SK-MEL-5 (cell line): ENCODE measurements around the gene PPP4R1. TPM values are rescaled to one million over a fixed set of nuclear protein-coding genes. Genes with fewer than 3 reads are reported as not detected.

Source experiments
- DNase-seq: peaks from one replicate; pipeline ENCODE4 v3.0.0-alpha.2; 2016; ENCODE audit warnings: low read depth, low spot score
- in situ Hi-C: cut with HindIII; loops from 2 replicates; pipeline ENCODE4 v1.10.0; 2016; ENCODE audit warnings: low sequenced_read_pairs, high pct_unique_total_duplicates, low pct_unique_long_range_greater_than_20kb
- total RNA-seq: library from RNA; depleted of rRNA; stranded (reverse); fragments of >200 nt; shearing (Covaris generic); gene quantifications from 2 replicates; pipeline ENCODE4 v1.2.3, GENCODE V29; 2014

The PPP4R1 gene
- total RNA-seq, 1 experiment from 2014 or later: 30.2 TPM

DNA sequence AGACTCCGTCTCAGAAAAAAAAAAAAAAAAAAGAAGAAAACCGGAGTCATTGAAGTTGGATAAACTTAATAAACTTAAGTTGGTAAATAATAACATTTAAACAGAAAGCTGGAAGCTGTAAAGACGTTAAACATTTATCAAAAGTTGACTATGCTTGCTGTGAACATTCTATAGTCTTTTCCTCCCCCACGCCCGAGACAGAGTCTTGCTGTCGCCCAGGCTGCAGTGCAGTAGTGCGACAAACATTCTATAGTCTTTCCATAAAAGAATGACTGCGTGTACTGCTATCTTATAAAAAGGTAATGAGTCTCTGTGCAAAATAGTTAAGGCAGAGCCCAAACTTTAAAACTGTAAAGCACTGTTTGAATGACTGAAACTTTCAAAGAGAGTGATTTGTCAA lies 45.2 kb downstream of the PPP4R1 start:
- in situ Hi-C loops: no loop called here
- no peak for DNase-seq

DNA sequence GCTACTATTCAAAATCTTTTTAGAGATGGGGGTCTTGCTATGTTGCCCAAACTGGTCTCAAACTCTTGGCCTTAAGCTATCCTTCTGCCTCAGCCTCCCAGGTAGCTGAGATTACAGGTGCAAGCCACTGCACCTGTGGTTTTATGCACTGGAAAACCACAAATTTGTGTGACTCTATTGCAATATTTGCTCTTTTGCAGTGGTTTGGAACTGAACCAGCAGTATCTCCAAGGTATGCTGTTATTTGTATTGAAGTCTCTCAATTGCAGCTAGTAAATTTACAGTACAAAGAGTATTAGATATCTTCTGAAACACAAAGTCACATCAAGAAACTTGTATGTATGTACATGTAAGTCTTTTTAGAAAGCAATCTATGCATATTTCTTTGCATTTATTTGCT lies 46.2 kb downstream of the PPP4R1 start:
- in situ Hi-C loops: no loop called here
- no peak for DNase-seq

DNA sequence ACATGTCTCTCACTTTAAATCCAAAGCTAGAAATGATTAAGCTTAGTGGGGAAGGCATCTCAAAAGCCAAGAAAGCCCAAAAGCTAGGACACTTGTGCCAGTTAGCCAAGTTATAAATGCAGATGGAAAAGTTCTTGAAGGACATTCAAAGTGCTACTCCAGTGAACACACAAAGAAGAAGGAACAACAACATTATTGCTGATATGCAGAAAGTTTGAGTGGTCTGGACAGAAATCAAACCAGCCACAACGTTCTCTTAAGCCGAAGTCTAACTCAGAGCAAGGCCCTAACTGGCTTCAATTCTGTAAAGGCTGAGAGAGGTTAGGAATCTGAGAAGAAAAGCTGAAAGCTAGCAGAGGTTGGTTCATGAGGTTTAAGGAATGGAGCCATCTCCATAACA lies 49.0 kb downstream of the PPP4R1 start:
- no peak for DNase-seq
- in situ Hi-C loops: no loop called here

DNA sequence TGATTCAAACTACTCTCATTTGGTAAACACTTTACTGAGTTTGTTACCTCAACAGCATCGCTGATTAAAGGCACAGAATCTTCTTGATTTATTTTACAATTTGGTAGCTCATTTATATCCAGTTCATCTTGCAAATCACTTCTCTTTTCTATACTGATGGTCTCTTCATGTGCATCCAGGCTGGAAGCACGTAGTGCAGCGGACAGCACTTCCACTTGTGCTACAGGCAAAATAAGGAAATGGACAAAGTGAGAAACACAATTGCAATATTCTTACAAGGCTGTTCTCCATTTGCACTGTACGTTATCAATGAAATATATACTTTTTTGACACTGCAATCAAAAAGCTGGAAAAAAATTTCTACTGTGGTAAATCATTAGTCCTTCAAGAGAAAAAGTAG lies 51.0 kb downstream of the PPP4R1 start:
- no peak for DNase-seq
- in situ Hi-C loops: no loop called here

DNA sequence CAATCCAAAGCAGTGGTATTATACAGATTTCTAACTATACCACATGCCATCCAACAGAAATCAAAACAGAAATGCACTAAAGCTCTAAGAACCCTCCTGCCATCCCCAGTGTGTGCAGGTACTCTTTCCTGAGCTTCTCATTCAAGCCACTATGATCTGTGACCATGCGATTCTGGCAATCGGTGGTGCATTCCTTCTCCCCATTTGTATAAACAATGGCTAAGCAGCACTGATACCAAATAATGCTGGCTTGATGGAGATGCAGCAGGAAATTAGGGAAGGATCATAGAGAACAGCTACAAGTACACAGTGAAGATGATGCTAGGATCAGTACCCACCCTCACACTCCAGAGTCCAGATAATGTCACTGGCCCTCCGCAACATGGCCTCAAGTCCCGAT lies 51.8 kb downstream of the PPP4R1 start:
- in situ Hi-C loops: no loop called here
- no peak for DNase-seq

DNA sequence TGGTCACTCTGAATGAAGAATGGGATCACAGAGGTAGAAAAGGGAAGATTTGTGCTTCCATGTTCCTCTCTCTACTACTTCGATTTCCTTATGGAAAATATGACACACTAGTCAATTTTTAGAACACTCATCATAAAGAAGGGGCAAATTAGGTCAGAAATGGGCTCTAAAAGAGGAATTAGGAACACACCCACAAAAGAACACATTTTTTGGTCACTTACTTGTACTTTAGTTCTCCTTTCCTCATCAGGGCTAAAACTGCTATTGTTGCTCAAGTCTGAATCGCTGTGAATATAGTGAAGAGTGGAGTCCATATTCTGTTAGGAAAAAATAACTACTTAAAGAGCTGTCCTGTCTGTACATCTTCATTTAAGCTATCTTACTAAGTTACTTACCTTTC lies 52.6 kb downstream of the PPP4R1 start:
- no peak for DNase-seq
- in situ Hi-C loops: no loop called here

DNA sequence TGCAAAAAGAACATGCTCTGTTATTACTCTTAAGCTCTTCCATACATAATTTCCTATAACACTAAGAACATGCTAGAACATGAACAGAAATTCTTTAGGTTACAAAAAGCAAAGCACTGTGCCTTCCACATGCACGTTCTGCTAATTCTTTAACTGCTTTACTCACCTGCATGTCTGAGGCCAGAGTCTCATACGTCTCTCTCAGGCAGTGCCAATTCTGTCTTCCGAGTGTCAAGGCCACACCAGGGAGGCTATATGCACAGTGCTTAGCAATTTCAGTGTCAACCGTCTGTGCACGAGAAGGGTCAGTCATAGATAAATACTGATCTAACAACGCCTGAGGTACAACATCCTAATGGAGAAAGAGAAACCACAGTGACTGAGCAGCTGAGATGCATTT lies 55.1 kb downstream of the PPP4R1 start:
- no peak for DNase-seq
- in situ Hi-C loops: no loop called here

DNA sequence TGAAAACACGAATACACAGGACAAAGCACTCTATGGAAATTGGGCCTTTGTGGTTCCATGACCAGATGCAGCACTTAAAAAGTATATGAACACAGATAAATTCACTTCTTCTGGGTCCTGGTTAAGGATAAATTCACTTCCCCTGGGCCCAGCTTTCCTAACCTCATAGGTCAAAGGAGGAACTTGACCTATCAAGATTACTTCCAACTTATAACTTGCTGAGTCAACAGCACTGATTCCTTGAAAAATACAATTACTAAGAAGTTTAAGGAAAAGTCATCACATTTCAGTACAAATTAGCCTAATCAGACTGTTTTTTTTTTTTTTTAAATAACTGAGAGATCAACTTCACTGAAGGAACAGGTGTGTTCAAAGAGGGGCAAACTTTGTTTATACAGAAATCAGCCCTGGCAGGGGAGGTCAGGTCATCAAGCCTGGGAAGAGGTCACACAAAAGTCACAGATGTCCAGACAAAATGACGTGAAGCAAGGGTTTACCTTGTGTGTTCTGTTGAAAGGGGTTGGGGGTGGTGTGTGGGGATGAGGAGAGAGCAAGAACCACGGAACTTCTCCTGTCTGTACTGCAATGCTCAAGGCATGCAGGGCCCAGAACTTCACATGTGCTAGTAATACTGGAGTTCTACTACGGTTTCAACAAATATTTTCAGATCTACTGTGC lies 55.8 kb downstream of the PPP4R1 start:
- in situ Hi-C loops: no loop called here
- DNase-seq: no peak

DNA sequence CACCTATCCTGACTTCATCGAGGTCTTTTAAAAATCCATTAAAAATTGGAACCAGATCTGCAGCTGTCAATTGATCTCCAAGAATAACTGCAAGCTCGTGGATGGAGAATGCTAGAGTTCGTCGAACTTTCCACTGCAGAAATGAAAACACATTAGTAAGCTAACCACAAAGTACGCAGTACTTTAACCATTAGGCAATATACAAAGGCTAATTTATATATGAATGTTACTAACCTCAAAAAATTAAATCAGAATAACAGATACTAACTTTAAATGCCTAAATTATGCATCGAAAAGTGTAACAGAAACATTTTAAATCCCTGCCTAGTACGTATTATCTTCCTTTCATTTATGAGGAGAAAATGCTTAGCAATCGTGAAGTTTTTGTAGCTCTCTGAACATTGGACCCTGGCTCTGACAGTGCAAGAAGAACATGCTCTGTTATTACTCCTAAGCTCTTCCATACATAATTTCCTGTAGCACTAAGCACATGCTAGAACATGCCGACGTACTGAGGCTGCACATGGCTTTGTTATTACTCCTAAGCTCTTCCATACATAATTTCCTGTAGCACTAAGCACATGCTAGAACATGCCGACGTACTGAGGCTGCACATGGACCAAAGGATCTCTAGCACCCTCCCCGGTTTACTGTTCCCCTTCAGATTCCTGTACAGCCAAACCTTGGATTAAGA lies 57.0 kb downstream of the PPP4R1 start:
- no peak for DNase-seq
- in situ Hi-C loops: no loop called here

DNA sequence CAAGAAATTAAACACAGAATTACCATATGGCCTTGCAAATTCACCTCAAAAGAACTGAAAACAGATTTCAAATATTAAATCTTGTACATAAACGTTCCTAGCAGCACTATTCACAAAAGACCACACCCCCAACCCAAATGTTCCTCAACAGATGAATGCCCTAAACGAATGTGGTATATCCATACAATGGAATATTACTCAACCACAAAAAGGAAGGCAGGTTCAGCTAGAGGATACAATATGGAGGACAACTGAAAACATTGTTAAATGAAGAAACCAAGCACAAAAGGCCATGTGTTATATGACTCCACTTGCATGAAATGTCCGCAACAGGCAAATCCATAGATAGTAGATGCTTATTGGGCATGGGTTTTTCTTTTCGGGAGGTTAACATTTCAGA lies 61.7 kb downstream of the PPP4R1 start:
- DNase-seq: no peak
- in situ Hi-C loops: no loop called here

DNA sequence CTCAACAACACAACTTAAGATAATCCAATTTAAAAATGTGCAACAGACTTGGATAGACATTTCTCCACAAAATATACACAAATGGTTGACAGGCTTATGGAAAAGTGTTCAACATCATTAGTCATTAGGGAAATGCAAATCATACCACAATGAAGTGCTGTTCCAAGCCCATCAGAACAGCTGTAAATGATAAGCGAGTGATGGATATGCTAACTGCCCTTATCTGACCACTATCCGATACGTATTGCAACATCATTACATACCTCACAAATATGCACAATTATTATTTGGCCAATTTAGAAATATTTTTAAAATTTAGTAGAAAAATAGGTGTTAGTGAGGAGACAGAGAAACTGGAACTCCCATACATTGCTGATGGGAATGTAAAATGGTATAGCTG lies 62.2 kb downstream of the PPP4R1 start:
- in situ Hi-C loops: no loop called here
- DNase-seq: no peak

DNA sequence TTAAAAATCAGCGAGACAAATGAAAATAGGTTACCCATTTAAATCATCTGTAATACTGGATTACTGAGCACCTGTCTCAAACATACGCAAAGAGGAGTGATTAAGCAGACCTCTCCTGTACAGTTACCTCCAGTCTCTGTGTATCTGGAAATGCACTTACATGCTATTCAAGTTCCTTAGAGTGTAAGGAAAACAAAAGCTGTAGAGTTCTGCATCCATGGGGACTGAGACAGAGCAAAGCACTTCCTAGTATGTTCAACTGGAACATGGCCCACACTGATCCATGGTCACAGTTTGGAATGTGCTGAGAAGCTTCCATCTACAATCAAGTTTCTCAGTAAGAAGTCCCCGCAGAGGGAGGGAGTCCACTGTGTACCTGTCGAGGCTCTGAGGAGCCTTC lies 63.9 kb downstream of the PPP4R1 start:
- no peak for DNase-seq
- in situ Hi-C loops: no loop called here

DNA sequence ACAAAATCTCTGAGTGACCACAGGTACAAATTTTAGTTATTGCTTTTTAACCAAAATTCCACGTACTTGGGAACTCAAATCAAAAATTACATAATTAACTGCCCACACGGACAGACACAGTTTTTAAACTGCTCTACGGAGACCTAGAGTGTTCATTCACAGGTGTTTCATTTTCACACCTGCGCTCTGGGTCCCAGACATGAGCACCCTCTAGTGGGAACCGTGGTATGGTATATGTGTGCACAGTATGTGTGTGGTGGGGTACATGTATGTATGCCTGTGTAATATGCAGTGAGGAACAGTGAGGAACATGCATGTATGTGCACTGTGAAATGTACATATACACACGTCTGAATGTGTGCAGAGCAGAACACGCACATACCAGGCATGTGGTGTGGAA lies 65.0 kb downstream of the PPP4R1 start:
- DNase-seq: no peak
- in situ Hi-C loops: no loop called here

DNA sequence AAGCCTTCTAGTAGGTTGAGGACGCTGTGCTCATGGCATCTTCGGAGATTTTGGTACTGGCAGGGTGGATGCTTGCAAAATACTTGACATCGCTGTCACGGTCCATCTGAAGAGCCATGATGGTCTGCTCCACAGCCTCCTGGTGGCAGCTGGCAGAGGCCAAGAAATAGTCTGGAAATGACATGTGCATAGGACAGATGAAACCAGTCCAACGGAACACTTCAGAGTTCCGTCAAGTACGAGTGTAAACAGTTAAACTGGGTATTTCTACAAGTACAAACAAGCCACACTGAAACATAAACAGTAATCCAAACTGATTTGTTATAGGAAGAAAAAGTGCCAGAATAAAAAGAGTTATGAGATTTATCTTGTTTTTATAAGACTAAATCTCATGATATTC lies 66.6 kb downstream of the PPP4R1 start:
- DNase-seq: no peak
- in situ Hi-C loops: no loop called here

DNA sequence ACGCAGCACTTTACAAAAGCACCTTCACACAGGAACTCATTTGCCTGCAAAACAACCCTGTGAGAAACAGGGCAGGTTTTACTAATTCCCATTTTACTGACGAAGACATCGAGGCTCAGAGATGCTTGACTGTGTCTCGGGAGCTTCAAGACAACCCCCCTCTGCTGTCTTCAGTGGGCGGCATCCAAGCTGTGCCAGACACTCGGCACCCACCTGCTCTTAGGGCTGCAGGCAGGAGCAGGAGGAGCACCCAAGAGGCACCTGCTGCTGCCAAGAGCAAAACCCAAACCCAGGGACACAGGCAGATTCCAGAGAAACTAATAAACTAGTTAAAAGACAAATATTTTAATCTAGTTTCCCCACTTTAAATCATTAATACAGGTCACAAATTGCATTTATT lies 67.9 kb downstream of the PPP4R1 start:
- DNase-seq: no peak
- in situ Hi-C loops: no loop called here

DNA sequence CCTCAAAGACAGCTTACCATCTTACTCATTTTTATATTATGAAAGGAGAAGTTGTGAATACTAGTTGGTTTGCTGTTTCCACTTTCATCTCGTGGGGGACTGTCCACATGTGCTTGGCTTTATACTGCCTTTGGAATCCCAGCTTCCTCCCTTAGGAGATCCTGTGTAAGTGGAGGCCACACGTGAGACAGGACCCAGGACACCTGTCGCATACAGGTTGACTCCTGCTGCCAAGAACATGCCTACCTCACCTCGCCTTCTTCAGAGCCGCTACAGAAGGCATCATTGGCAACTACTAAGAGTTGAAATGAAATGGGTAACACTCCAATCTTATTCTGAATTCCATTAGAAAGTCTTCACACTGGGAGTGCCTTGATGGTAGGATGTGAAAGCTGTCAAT lies 69.3 kb downstream of the PPP4R1 start:
- in situ Hi-C loops: no loop called here
- no peak for DNase-seq

DNA sequence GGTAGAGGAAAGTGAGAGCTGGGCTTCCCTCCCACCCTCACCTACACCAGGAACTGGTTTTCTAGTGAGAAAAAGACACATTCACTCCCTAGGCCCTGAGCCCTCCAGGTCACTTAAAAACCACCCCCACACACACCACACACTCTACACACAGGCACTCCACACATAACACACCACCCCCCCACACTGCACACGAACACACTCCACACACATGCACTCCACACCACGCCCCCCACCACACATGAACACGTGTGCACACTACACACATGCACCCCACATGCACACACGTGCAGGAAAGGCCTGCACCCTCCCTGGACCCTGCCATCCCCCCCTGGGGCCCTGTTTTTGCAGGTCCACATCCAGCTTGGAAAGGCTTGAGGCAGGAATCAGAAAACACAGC lies 71.4 kb downstream of the PPP4R1 start:
- in situ Hi-C loops: no loop called here
- DNase-seq: no peak

DNA sequence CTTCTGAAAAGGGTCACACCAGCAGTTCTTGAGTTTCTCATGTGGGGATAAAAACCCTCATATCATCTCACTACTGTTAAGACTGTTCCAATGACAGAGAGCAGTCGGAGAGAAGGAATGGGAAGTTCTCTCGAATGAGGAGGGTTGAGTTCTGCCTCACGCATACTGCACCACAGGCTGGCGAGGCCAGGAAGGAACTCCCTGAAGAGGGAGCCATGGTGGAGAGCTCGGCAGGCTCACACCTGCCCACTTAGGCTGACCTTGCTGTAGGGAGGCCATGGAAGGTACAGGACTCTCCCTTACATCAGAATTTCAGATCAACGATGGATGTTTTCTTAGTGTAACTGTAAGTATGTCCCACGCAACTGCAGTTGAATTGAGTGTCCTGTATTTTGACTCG lies 74.4 kb downstream of the PPP4R1 start:
- in situ Hi-C loops: no loop called here

DNA sequence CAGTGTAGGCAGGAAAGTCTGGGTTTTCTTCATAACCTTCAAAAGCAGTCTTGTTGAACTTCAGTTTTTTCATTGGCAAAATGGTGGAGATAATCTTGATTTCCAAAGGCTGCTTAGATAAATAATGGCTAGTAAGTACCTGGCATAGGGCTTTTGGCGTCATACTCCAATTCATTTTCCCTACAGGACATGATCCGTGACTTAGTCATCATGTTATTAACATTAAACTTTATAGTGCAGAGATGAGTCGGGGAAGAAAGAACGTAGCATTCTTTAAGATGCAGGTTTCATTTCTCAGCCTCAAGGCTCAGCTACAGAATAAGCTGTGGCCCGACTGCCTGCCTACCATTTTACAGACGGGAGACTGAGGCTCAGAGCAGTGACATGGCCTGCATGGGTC lies 75.1 kb downstream of the PPP4R1 start:
- in situ Hi-C loops: no loop called here
- DNase-seq: no peak

More for the DNA sequence above, 74.4 kb downstream of the PPP4R1 start:
- no peak for DNase-seq

DNA sequence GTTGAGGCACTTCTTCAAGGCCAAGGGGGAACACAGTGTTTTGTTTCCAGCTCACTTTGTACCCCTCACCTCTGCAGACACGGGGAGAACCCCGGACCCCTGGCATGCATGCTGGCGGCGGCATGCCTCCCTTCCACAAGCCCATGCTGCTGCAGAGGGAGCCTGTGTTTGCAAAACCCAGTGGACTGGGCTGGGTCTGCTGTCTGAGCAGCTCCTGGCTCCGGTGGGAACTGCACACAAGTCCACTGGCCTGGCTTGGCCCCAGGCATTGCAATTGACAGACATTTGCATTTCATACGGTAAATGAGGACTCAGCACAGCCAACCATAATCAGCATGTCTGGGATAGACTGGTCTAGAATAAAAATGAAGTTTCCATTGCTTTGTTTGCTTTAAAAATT lies 76.7 kb downstream of the PPP4R1 start:
- in situ Hi-C loops: no loop called here

More for the DNA sequence above, 76.7 kb downstream of the PPP4R1 start:
- DNase-seq: no peak
